Gastrocnemius medialis (tissue), 4 donors: ENCODE data around the gene DOCK8. TPM values are rescaled to one million over a fixed set of nuclear protein-coding genes. Genes with fewer than 3 reads are reported as not detected.

Experiments
- ATAC-seq, 2 donors: fragments of 150-250 bp; one replicate each; pipeline ENCODE4 v1.9.1; 2016
- DNase-seq, 2 donors: peaks; one replicate each; pipeline ENCODE4 v3.0.0-alpha.2; 2019
- H3K27ac ChIP-seq, 4 donors: fragments of 200-600 bp; sonication (generic); 1 replicate in 1 of 4; 2 replicates in 3 of 4; pipeline ENCODE4 v1.5.1; 2016 to 2018; ENCODE audit warnings: mild to moderate bottlenecking in 2 of 4, moderate library complexity in 1 of 4
- H3K27me3 ChIP-seq, 3 donors: fragments of 200-600 bp; sonication (generic) in 2 of 3; 1 replicate in 1 of 3; 2 replicates in 2 of 3; pipeline versions ENCODE4 v1.5.1 to v1.6.0; 2016 to 2019; ENCODE audit warnings: mild to moderate bottlenecking in 1 of 3, moderate library complexity in 1 of 3
- H3K36me3 ChIP-seq, 2 donors: fragments of 200-600 bp; sonication (generic) in 1 of 2; one replicate each; pipeline ENCODE4 v1.5.1; 2017 to 2018
- H3K4me1 ChIP-seq, 2 donors: fragments of 200-600 bp; sonication (generic) in 1 of 2; one replicate each; pipeline ENCODE4 v1.5.1; 2016 to 2017; ENCODE audit warnings: mild to moderate bottlenecking in 2 of 2
- H3K4me3 ChIP-seq, 4 donors: fragments of 200-600 bp; sonication (generic) in 3 of 4; 1 replicate in 1 of 4; 2 replicates in 3 of 4; pipeline ENCODE4 v1.5.1; 2016 to 2019; ENCODE audit warnings: mild to moderate bottlenecking in 2 of 4
- H3K9me3 ChIP-seq, 3 donors: fragments of 200-600 bp; sonication (generic) in 2 of 3; 1 replicate in 1 of 3; 2 replicates in 2 of 3; pipeline ENCODE4 v1.5.1; 2016 to 2019
- CTCF ChIP-seq, 5 experiments: fragments of 450-650 bp in 3 of 5; fragments of 200-600 bp in 2 of 5; sonication (generic) in 2 of 5; IDR thresholded peaks in 4 of 5; conservative IDR thresholded peaks in 1 of 5; 1 replicate in 4 of 5; 2 replicates in 1 of 5; pipeline ENCODE4 v1.5.1; 2016 to 2019; ENCODE audit warnings: antibody characterized with exemption in 5 of 5, mild to moderate bottlenecking in 3 of 5, moderate library complexity in 3 of 5
- POLR2A ChIP-seq, 2 donors: fragments of 450-650 bp; IDR thresholded peaks; one replicate each; pipeline ENCODE4 v1.6.1; 2017; ENCODE audit warnings: antibody characterized with exemption in 2 of 2, mild to moderate bottlenecking in 2 of 2, moderate library complexity in 2 of 2
- in situ Hi-C, 4 donors: fragments of 200-750 bp; cut with MboI; loops; one replicate each; pipeline versions ENCODE4 v1.15.0 to v1.8.0; 2017; ENCODE audit warnings: low sequenced_read_pairs in 4 of 4
- intact Hi-C: fragments of 100-400 bp; cut with DNase I; formaldehyde crosslinking; loops from one replicate; pipeline ENCODE4 v1.15.1; 2023; ENCODE audit warnings: low total_unique reads
- total RNA-seq, 4 donors: library from RNA; depleted of rRNA; stranded (reverse); fragments of >200 nt; gene quantifications; one replicate each; pipeline versions ENCODE4 v1.1.0 to v1.2.3, GENCODE V29; 2016

Gene DOCK8
- total RNA-seq, 4 donors from 2014 or later: 0.80 to 2.8 (median 2.0) TPM

DNA sequence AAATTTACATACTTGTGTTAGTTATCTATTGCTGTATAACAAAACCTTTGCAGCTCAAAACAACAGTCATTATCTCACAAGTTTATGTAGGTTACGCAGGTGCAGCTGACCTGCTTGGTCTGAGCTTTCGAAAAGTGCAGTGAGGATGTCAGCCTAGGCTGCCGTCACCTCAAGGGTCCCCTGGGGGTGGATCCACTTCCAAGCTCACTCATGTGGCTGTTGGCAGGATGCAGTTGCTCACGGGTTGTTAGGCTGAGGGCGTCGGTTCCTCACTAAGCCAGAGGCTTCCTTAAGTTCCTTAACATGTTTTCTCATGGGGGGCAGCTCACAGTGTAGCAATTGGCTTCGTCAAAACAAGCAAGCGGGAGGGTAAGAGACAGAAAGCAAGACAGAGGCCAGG is 139.8 kb downstream of the DOCK8 start:
- Histone ChIP-seq H3K4me3 (no peak overlapping the region), H3K9me3 (no peaks in the 10 kb centered on the region), H3K27me3 (peaks cover 0 to under 1% (median 0%) of the 10 kb centered on the region in 3 donors), H3K36me3 (no peaks in the 10 kb centered on the region), H3K4me1 (no peaks in the 10 kb centered on the region), H3K27ac (no peak overlapping the region)
- DNase-seq (no peak), ATAC-seq (no peak)
- intact Hi-C loops: no loop called here
- TF ChIP-seq CTCF (IDR thresholded peaks at IDR 0.05 in 4 of 5, conservative IDR thresholded peaks at IDR 0.05 in 1 of 5) (no peak), POLR2A (IDR thresholded peaks at IDR 0.05) (no peak)
- in situ Hi-C loops: no loop called here

DNA sequence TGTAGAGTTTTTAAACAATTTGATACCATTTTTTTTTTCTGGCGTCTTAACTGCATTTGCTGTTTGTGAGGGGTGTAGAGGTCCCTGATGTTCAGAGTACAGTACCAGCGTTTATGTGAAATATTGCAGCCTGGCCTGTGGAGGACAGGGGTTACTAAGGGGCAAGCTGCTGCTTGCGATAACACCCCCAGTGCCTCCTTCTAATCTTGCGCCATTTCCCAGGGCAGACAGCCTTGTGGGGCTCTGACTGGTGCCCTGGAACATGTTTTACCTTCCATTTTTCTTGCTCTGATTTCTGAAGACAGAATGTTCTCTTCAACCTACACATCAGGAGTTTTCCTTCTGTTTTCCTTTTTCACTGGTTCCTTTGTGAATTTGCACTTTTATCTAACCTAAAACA is 142.9 kb downstream of the DOCK8 start:
- in situ Hi-C loops: no loop called here
- no peaks in the 10 kb centered on the region for H3K4me1 ChIP-seq
- H3K27me3 ChIP-seq: no peaks in the 10 kb centered on the region
- TF ChIP-seq CTCF (IDR thresholded peaks at IDR 0.05 in 4 of 5, conservative IDR thresholded peaks at IDR 0.05 in 1 of 5) (no peak), POLR2A (IDR thresholded peaks at IDR 0.05) (no peak)
- H3K9me3 ChIP-seq: no peaks in the 10 kb centered on the region
- no peak overlapping the region for H3K27ac ChIP-seq
- DNase-seq (no peak), ATAC-seq (no peak)
- no peak overlapping the region for H3K4me3 ChIP-seq
- intact Hi-C loops: no loop called here
- H3K36me3 ChIP-seq: no peaks in the 10 kb centered on the region

DNA sequence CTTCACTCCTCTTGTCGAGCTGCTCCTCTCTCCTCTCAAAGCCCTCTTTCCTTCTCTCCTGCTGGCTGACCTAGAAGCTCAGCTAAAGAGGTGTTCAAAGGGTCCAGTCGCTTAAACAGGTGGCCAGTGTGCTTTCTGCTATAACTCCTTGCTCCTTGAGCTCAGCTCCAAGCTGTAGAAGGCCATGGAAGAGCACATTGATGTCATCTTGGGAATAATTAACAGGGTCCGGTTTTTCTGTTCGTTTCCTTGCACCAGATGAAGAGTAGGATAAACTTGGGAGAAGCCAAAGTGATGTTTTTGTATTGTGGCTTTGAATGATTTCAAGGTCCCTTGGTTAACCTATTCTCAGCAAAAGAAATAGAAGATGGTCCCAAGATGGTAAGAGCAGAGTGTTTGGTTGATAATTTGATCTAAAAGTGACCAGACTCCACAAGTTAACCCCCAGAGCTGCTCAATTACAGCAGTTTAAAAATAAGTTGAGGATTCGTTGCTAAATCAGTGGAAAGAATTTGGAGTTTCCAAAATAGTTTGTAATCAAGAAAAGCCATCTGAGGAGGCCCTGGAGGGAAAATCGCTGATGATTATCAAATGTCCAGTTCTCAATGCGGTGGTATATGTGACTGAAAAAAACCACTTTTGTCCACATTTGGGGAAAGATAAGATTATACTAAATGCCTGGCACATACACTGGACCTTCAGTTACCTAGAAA is 148.1 kb downstream of the DOCK8 start:
- no peak for DNase-seq
- Histone ChIP-seq H3K27me3 (no peaks in the 10 kb centered on the region), H3K4me1 (no peaks in the 10 kb centered on the region), H3K4me3 (no peak overlapping the region), H3K36me3 (no peaks in the 10 kb centered on the region), H3K9me3 (no peaks in the 10 kb centered on the region), H3K27ac (no peak overlapping the region)
- intact Hi-C loops (no loop called here), in situ Hi-C loops (no loop called here)
- no peak for TF ChIP-seq CTCF (IDR thresholded peaks at IDR 0.05 in 4 of 5, conservative IDR thresholded peaks at IDR 0.05 in 1 of 5)
- TF ChIP-seq POLR2A (IDR thresholded peaks at IDR 0.05): no peak
- no peak for ATAC-seq

- no peak overlapping the region for H3K27ac ChIP-seq
- H3K9me3 ChIP-seq: no peaks in the 10 kb centered on the region
- DNase-seq (no peak), ATAC-seq (no peak)
- no peak overlapping the region for H3K4me3 ChIP-seq
- in situ Hi-C loops (no loop called here), intact Hi-C loops (no loop called here)
- H3K36me3 ChIP-seq: no peaks in the 10 kb centered on the region
- no peaks in the 10 kb centered on the region for H3K27me3 ChIP-seq
- TF ChIP-seq POLR2A (IDR thresholded peaks at IDR 0.05) (no peak), CTCF (IDR thresholded peaks at IDR 0.05 in 4 of 5, conservative IDR thresholded peaks at IDR 0.05 in 1 of 5) (no peak)
- H3K4me1 ChIP-seq: no peaks in the 10 kb centered on the region
Measured at GRCh38 chr9:363274-363612, 148.6 kb downstream of the DOCK8 start.

DNA sequence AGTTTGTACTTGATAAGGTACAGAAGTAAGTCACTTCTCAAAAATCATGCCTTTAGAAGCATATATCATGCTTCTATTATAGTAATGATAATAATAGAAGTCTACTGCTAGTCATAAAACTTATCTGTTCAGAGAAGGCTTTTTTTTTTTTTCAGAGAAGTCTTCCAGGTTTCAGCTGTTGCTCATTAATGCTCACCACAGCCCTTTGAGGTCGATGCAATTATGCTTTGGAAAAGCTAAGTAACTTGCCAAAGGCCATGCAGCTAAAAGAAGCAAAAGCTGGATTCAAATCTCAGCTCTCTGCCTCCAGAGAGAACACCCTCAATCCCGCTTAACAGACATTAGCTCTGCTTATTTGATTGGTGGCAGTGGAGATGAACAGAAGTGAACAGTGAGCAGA is 150.8 kb downstream of the DOCK8 start:
- TF ChIP-seq POLR2A (IDR thresholded peaks at IDR 0.05) (no peak), CTCF (IDR thresholded peaks at IDR 0.05 in 4 of 5, conservative IDR thresholded peaks at IDR 0.05 in 1 of 5) (no peak)
- no peak for ATAC-seq
- H3K4me3 ChIP-seq: no peak overlapping the region
- no peak for DNase-seq
- no peak overlapping the region for H3K27ac ChIP-seq
- peaks cover 6 to 13% of the 10 kb centered on the region in 2 donors for H3K4me1 ChIP-seq
- no peaks in the 10 kb centered on the region for H3K9me3 ChIP-seq
- no peaks in the 10 kb centered on the region for H3K36me3 ChIP-seq
- no peaks in the 10 kb centered on the region for H3K27me3 ChIP-seq
- intact Hi-C loops: no loop called here
- in situ Hi-C loops: no loop called here
